ENCODE data around the gene SEMA3A. TPM values are rescaled to one million over a fixed set of nuclear protein-coding genes. Genes with fewer than 3 reads are reported as not detected.

Gene SEMA3A
- total and polyA plus RNA-seq, 2 donors (not counting 1 experiment from before 2014, with no cell fraction given) = 45.2 to 60.8 TPM

- peak in 1 of 2 donors; percentile 37 for DNase-seq (ENCODE audit: low read depth in 2 of 2)
- H3K4me2 ChIP-seq (ENCODE audit: extremely low read depth, insufficient read depth, low read length) = peak overlapping the region; percentile 69
- H3K4me3 ChIP-seq (replicated peaks in 1 of 4; ENCODE audit: control extremely low read depth in 1 of 4, insufficient read depth in 1 of 4, low read depth in 3 of 4, low read length in 4 of 4) = peak overlapping the region in 1 of 4 experiments; percentile 41
- H3K4me1 ChIP-seq (ENCODE audit: control insufficient read depth, extremely low read depth, insufficient read depth, low read length) = peaks cover 2% of the 10 kb centered on the region
- H4K20me1 ChIP-seq (ENCODE audit: control insufficient read depth, extremely low read depth, insufficient read depth, low read length) = no peaks in the 10 kb centered on the region
- no peak overlapping the region for H3K9ac ChIP-seq (ENCODE audit: insufficient read depth, low read length)
- H3K27ac ChIP-seq (ENCODE audit: insufficient read depth, low read length) = no peak overlapping the region
- H2AFZ ChIP-seq (ENCODE audit: low read length) = peak overlapping the region; percentile 5
- TF ChIP-seq CTCF (conservative IDR thresholded peaks at IDR 0.05 in 1 of 2, IDR thresholded peaks at IDR 0.05 in 1 of 2; ENCODE audit: low read depth in 1 of 2, low read length in 2 of 2) (no peak), EZH2 (IDR thresholded peaks at IDR 0.05; ENCODE audit: low read length, missing control alignments) (no peak)
- H3K9me3 ChIP-seq (ENCODE audit: control insufficient read depth, insufficient read depth, low read depth, low read length) = no peaks in the 10 kb centered on the region
- peaks cover 49% of the 10 kb centered on the region for H3K79me2 ChIP-seq (ENCODE audit: control insufficient read depth, insufficient read depth, low read length)
- H3K27me3 ChIP-seq (ENCODE audit: control insufficient read depth, insufficient read depth, low read length) = no peaks in the 10 kb centered on the region
- H3K36me3 ChIP-seq (ENCODE audit: control insufficient read depth, insufficient read depth, low read length) = no peaks in the 10 kb centered on the region
Observed at GRCh38 chr7:84138411-84138810, 56.2 kb downstream of the SEMA3A start.

- Histone ChIP-seq H3K9ac (ENCODE audit: insufficient read depth, low read length) (no peak overlapping the region), H2AFZ (ENCODE audit: low read length) (no peak overlapping the region), H3K27ac (ENCODE audit: insufficient read depth, low read length) (no peak overlapping the region), H4K20me1 (ENCODE audit: control insufficient read depth, extremely low read depth, insufficient read depth, low read length) (no peaks in the 10 kb centered on the region), H3K9me3 (ENCODE audit: control insufficient read depth, insufficient read depth, low read depth, low read length) (no peaks in the 10 kb centered on the region), H3K36me3 (ENCODE audit: control insufficient read depth, insufficient read depth, low read length) (no peaks in the 10 kb centered on the region), H3K27me3 (ENCODE audit: control insufficient read depth, insufficient read depth, low read length) (no peaks in the 10 kb centered on the region), H3K4me2 (ENCODE audit: extremely low read depth, insufficient read depth, low read length) (peak overlapping the region; percentile 69), H3K4me3 (replicated peaks in 1 of 4; ENCODE audit: control extremely low read depth in 1 of 4, insufficient read depth in 1 of 4, low read depth in 3 of 4, low read length in 4 of 4) (no peak overlapping the region), H3K79me2 (ENCODE audit: control insufficient read depth, insufficient read depth, low read length) (peaks cover 45% of the 10 kb centered on the region), H3K4me1 (ENCODE audit: control insufficient read depth, extremely low read depth, insufficient read depth, low read length) (peaks cover 2% of the 10 kb centered on the region)
- TF ChIP-seq EZH2 (IDR thresholded peaks at IDR 0.05; ENCODE audit: low read length, missing control alignments) (no peak), CTCF (conservative IDR thresholded peaks at IDR 0.05 in 1 of 2, IDR thresholded peaks at IDR 0.05 in 1 of 2; ENCODE audit: low read depth in 1 of 2, low read length in 2 of 2) (no peak)
- no peak for DNase-seq (ENCODE audit: low read depth in 2 of 2)
Observed at GRCh38 chr7:84137812-84138211, 56.8 kb downstream of the SEMA3A start.

- Histone ChIP-seq H3K4me2 (ENCODE audit: extremely low read depth, insufficient read depth, low read length) (no peak overlapping the region), H3K79me2 (ENCODE audit: control insufficient read depth, insufficient read depth, low read length) (peaks cover 40% of the 10 kb centered on the region), H3K4me3 (replicated peaks in 1 of 4; ENCODE audit: control extremely low read depth in 1 of 4, insufficient read depth in 1 of 4, low read depth in 3 of 4, low read length in 4 of 4) (no peak overlapping the region), H3K4me1 (ENCODE audit: control insufficient read depth, extremely low read depth, insufficient read depth, low read length) (peaks cover 2% of the 10 kb centered on the region), H3K9me3 (ENCODE audit: control insufficient read depth, insufficient read depth, low read depth, low read length) (no peaks in the 10 kb centered on the region), H2AFZ (ENCODE audit: low read length) (no peak overlapping the region), H4K20me1 (ENCODE audit: control insufficient read depth, extremely low read depth, insufficient read depth, low read length) (no peaks in the 10 kb centered on the region), H3K27ac (ENCODE audit: insufficient read depth, low read length) (no peak overlapping the region), H3K9ac (ENCODE audit: insufficient read depth, low read length) (no peak overlapping the region), H3K36me3 (ENCODE audit: control insufficient read depth, insufficient read depth, low read length) (no peaks in the 10 kb centered on the region), H3K27me3 (ENCODE audit: control insufficient read depth, insufficient read depth, low read length) (no peaks in the 10 kb centered on the region)
- DNase-seq (ENCODE audit: low read depth in 2 of 2) = no peak
- no peak for TF ChIP-seq CTCF (conservative IDR thresholded peaks at IDR 0.05 in 1 of 2, IDR thresholded peaks at IDR 0.05 in 1 of 2; ENCODE audit: low read depth in 1 of 2, low read length in 2 of 2)
- TF ChIP-seq EZH2 (IDR thresholded peaks at IDR 0.05; ENCODE audit: low read length, missing control alignments) = no peak
Observed at GRCh38 chr7:84136809-84137208, 57.8 kb downstream of the SEMA3A start.
